GM21576 (cell line): ENCODE measurements around the gene LUC7L2.
"Not testable (repeated sequence)": the region's sequence is repeated elsewhere in the genome, so short reads cannot be mapped to it uniquely, and the experiment has no call there.

Experiments
- ATAC-seq: cut with Tn5 transposase; IDR thresholded peaks from one replicate; pipeline ENCODE4 v1.9.1; 2021; ENCODE audit warnings: mild to moderate bottlenecking, moderate library complexity; ENCODE audit not compliant: unreplicated experiment

Gene LUC7L2

GRCh38 chr7:139354729-139355128, 5.0 kb upstream of the LUC7L2 start:
- ATAC-seq = no peak

- ATAC-seq = no peak
These were observed 4.4 kb upstream of the LUC7L2 start for GRCh38 chr7:139355320-139355719.

GRCh38 chr7:139357729-139358506, 1.8 kb upstream of the LUC7L2 start:
- not testable (repeated sequence) for ATAC-seq

- peak; percentile 10 for ATAC-seq
These were observed 941 bp upstream of the LUC7L2 start for GRCh38 chr7:139358541-139359365.

- ATAC-seq = peak; percentile 64
These were observed 685 bp downstream of the LUC7L2 start for GRCh38 chr7:139360210-139360947.

GRCh38 chr7:139360948-139361307, 1.2 kb downstream of the LUC7L2 start:
- no peak for ATAC-seq

GRCh38 chr7:139361523-139361922, 1.8 kb downstream of the LUC7L2 start:
- no peak for ATAC-seq

- ATAC-seq = no peak
These were observed 2.6 kb downstream of the LUC7L2 start for GRCh38 chr7:139362302-139362701.

GRCh38 chr7:139362981-139363380, 3.3 kb downstream of the LUC7L2 start:
- ATAC-seq = no peak

- ATAC-seq = no peak
These were observed 5.6 kb downstream of the LUC7L2 start for GRCh38 chr7:139365336-139365735.

GRCh38 chr7:139366400-139366799, 6.7 kb downstream of the LUC7L2 start:
- no peak for ATAC-seq

- no peak for ATAC-seq
These were observed 7.9 kb downstream of the LUC7L2 start for GRCh38 chr7:139367438-139368155.

GRCh38 chr7:139370301-139370942, 10.7 kb downstream of the LUC7L2 start:
- no peak for ATAC-seq

GRCh38 chr7:139370943-139371313, 11.2 kb downstream of the LUC7L2 start:
- ATAC-seq = no peak

GRCh38 chr7:139374246-139374645, 14.6 kb downstream of the LUC7L2 start:
- ATAC-seq = no peak

GRCh38 chr7:139382439-139382838, 22.7 kb downstream of the LUC7L2 start:
- no peak for ATAC-seq

- no peak for ATAC-seq
These were observed 24.9 kb downstream of the LUC7L2 start for GRCh38 chr7:139384611-139385010.

- no peak for ATAC-seq
These were observed 27.9 kb downstream of the LUC7L2 start for GRCh38 chr7:139387594-139387993.

GRCh38 chr7:139389091-139389490, 29.4 kb downstream of the LUC7L2 start:
- ATAC-seq = no peak

GRCh38 chr7:139389774-139390173, 30.1 kb downstream of the LUC7L2 start:
- no peak for ATAC-seq
